Stimulated activated CD4-positive, alpha-beta T cell treated with anti-CD3 and anti-CD28 coated beads, TNF-alpha, amount 100 ng/mL, for 1 hour (primary cell): Measurements from ENCODE around the gene CTCF.
"Not testable (repeated sequence)": the region's sequence is repeated elsewhere in the genome, so short reads cannot be mapped to it uniquely, and the experiment has no call there.

Experiments used
- DNase-seq, 3 donors: peaks; one replicate each; pipeline ENCODE4 v3.0.0-alpha.2; 2020; ENCODE audit warnings: low read depth in 3 of 3, low spot score in 1 of 3

Gene CTCF, protein sequence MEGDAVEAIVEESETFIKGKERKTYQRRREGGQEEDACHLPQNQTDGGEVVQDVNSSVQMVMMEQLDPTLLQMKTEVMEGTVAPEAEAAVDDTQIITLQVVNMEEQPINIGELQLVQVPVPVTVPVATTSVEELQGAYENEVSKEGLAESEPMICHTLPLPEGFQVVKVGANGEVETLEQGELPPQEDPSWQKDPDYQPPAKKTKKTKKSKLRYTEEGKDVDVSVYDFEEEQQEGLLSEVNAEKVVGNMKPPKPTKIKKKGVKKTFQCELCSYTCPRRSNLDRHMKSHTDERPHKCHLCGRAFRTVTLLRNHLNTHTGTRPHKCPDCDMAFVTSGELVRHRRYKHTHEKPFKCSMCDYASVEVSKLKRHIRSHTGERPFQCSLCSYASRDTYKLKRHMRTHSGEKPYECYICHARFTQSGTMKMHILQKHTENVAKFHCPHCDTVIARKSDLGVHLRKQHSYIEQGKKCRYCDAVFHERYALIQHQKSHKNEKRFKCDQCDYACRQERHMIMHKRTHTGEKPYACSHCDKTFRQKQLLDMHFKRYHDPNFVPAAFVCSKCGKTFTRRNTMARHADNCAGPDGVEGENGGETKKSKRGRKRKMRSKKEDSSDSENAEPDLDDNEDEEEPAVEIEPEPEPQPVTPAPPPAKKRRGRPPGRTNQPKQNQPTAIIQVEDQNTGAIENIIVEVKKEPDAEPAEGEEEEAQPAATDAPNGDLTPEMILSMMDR

GRCh38 chr16:67562526-67562917 lies at the start of gene CTCF:
TSS of gene CTCF (plus strand) at chr16:67562526. CDS start at chr16:67610833, 48,307 bp downstream.
- DNase-seq, result peak; percentile 70 to 72 (median 70)

- not testable (repeated sequence) for DNase-seq
Observed at GRCh38 chr16:67513892-67514291, 48.4 kb upstream of the CTCF start.

DNA sequence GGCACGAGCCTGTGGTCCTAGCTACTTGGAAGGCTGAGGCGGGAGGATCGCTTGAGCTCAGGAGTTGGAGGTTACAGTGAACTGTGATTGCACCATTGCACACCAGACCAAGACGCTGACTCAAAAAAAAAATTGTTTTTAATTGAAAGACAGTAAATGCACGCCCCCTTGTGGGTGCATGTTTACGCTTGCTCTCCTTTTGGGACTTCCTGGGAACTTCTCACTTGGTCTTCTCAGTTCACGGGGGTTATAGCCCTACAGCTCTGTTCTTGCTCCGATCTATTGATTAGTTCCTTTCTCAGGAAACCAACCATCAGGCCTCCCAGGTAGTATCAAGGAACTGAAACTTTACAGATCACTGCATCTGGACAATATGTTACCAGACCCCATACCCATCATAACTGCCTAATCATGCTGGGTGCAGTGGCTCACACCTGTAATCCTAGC lies 47.9 kb upstream of the CTCF start:
- peak; percentile 55 to 65 (median 61) for DNase-seq

- no peak for DNase-seq
Observed at GRCh38 chr16:67516296-67517154, 45.8 kb upstream of the CTCF start.

DNA sequence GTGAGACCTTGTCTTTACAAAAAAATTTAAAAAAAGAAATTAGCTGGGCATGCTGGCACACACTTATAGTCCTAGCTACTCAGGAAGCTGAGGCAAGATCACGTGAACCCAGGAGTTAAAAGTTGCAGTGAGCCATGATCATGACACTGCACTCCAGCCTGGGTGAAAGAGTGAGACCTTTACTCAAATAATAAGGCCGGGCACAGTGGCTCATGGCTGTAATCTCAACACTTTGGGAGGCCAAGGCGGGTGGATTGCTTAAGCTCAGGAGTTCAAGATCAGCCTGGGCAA lies 45.2 kb upstream of the CTCF start:
- no peak for DNase-seq

- no peak for DNase-seq
Observed at GRCh38 chr16:67517661-67518423, 44.5 kb upstream of the CTCF start.

DNA sequence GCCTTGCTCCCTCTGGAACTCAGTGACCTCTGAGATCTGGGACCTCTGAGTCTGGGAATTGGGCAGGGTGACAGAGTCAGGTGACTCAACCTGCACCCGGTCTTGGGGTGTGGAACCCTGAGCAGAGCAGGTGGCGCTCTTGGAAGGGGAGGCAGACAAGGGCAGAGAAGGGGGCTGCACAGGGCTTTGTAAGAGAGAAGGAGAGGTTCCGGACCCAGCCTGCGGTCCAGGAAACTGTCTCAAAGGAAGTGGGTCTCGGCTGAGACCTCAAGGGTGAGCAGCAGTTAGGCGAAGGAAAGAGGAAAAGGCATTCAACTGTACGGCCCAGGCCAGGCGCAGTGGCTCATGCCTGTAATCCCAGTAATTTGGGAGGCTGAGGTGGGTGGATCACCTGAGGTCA lies 43.6 kb upstream of the CTCF start:
- DNase-seq, result no peak

- no peak for DNase-seq
Observed at GRCh38 chr16:67519242-67519641, 43.1 kb upstream of the CTCF start.

- peak; percentile 93 to 97 (median 93) for DNase-seq
Observed at GRCh38 chr16:67521095-67521804, 41.1 kb upstream of the CTCF start.

DNA sequence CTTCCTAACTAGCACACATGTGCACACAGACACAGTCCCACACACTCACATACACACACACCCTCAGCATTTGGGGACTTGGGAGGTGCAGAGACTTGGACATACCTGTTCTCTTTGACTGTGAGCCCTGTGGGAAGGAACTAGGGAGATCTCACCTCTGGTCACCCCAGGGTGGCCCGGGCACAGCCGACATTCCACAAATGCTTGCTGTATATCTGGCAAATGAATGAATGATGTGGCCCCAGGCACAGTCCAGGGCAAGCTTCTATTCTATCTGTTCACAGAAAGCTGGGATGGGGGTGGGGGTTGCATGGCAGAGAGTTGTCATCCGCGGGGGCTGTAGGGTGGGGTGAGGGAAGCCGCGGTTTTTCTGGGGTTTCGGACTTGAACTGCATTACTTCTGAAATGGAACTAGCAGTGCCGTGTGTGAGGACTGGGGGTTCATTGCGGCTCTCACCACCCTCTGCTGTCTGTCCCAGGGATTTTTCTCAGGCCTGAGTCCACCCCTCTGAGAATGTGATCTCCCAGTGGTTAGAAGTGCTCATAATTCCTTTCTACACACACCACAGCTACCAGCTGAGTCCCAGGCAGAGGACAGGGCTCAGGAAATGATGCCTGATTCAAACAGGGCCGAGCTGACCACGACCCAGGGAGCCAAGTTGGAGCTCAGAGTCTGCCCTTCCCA lies 37.0 kb upstream of the CTCF start:
- no peak for DNase-seq

GRCh38 chr16:67526149-67526791 lies 36.1 kb upstream of the CTCF start:
- no peak for DNase-seq

GRCh38 chr16:67528222-67528869 lies 34.0 kb upstream of the CTCF start, which contains the start of gene RIPOR1:
TSS of gene RIPOR1 (plus strand) at chr16:67528829. CDS start at chr16:67538447, 9,618 bp downstream.
- DNase-seq, result no peak

DNA sequence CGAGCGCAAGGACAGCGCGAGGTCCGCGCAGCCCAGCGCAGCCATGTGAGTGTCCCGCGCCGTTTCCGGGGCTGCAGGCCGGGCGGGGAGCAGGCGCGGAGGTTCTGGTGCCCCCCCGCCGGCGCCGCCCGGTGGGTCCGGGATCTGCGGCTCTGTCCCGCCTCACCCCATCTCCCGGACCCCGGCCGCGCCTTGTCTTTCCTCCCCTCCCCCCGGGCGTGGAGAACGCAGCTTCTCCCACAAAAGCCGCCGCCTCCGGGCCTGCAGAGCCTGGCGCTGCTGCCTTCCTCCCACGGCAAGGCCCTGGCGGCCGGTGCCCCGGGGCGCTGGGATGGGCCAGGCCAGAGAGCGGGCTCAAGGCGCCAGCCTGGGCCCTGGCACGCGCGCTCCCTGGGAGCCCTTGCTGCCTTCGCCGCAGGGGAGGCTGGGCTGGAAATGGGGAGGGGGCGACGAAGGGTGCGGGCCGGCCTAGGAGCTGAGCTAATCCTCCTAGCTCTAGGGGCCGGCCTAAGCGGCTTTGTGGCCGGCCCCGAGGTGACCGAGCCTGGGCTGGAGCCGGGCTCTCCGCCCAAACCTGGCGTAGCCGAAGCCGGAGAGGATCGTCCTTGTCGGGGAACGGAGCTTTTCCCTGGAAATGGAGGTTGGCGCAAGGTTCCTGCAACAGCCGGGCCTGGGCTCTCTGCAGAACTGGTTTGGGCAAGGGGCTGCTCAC lies 33.3 kb upstream of the CTCF start:
- DNase-seq, result no peak

DNA sequence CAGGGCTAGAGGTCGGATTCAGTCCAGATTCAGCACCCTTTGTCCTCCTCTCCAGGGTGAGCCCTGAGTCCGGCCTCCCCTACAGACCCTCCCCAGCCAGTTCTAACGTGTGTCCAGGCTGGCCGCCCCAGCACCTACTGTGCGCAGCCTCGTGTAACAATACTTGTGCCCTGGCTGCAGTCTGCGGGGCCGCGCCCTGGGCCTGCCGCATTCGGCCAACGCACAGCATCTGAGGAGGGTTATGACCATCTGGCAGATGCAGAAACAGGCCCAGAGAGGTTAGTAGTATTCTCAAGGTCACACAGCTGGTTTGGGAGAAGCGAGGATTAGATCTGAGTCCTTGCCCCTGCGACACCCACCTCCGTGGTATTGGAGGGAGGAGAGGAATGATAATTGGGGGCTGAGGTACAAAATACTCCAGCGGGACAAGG lies 32.7 kb upstream of the CTCF start:
- DNase-seq, result no peak

DNA sequence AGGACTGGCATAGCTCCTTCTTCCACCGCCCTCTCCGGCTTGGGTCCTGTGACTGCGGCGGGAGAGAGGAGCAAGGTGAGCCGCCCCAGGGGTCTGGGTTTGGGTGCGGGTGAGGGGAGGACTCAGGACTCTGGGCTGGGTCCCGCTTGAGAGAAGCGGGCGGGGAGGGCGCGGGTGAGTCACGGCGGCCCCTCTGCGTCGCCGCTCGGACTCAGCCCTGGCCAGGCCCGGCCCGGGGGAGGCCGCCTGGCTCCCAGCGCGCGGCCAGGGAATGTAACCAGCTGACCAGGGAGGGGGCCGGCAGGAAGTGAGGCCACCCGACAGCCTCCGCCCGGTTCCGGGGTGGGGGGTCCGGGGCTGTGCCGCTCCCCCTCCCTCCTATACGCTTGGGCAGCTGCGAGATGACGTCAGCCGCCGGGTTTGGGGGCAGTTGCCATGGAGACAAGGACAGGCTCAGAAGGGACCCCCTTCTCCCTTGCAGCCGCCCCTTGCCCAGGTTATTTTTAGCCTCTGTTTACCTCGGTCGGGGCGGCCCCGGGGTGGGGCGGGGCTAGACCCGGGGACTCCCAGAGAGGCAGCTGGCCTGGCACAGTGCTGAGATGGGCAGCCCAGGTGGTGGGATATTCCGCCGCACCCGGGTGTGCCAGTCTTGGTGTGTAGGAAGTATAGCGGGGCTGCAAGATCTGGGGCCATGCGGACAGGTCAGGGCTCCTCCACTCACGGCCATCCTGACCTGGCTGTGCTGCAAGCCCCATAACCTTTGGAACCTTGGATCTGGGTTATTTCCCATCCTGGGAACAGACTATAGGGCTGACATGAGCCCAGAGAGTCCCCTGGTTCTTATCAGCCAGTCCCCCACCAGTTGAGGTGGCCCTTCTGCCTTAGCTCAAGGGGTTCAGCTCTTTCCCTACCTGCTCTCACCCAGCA lies 32.0 kb upstream of the CTCF start:
- DNase-seq, result no peak

DNA sequence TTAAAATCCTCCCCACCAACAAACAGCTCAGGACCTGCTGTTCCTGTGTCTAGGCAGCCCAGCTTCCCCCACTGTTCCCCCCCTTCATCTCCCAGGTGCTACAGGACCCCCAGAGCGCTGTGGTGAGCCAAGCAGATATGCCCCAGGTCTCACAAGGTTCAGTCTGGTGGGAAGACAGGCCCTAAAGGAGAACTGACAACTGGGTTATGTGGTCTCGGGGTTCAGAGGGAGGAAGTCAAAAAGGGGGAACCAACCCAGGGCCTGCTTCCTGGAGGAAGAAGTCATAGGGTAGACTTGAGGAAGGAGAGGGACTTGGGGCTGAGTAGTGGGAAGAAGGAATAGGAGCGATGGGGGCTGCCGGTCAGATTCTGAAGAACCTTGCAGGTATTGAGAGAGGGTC lies 31.1 kb upstream of the CTCF start:
- DNase-seq, result no peak

GRCh38 chr16:67533024-67533560 lies 29.2 kb upstream of the CTCF start:
- DNase-seq, result no peak
